ENCODE data around the gene TRIM72.
"Not testable (repeated sequence)": the region's sequence is repeated elsewhere in the genome, so short reads cannot be mapped to it uniquely, and the experiment has no call there.

The TRIM72 gene

GRCh38 chr16:31229501-31229900 is 15.6 kb downstream of the TRIM72 start:
- TF ChIP-seq, protein P1, sequence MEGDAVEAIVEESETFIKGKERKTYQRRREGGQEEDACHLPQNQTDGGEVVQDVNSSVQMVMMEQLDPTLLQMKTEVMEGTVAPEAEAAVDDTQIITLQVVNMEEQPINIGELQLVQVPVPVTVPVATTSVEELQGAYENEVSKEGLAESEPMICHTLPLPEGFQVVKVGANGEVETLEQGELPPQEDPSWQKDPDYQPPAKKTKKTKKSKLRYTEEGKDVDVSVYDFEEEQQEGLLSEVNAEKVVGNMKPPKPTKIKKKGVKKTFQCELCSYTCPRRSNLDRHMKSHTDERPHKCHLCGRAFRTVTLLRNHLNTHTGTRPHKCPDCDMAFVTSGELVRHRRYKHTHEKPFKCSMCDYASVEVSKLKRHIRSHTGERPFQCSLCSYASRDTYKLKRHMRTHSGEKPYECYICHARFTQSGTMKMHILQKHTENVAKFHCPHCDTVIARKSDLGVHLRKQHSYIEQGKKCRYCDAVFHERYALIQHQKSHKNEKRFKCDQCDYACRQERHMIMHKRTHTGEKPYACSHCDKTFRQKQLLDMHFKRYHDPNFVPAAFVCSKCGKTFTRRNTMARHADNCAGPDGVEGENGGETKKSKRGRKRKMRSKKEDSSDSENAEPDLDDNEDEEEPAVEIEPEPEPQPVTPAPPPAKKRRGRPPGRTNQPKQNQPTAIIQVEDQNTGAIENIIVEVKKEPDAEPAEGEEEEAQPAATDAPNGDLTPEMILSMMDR (IDR thresholded peaks at IDR 0.05; ENCODE audit: low read depth, low read length): no peak
- no peak overlapping the region for H3K4me3 ChIP-seq (ENCODE audit: low read depth, low read length)

DNA sequence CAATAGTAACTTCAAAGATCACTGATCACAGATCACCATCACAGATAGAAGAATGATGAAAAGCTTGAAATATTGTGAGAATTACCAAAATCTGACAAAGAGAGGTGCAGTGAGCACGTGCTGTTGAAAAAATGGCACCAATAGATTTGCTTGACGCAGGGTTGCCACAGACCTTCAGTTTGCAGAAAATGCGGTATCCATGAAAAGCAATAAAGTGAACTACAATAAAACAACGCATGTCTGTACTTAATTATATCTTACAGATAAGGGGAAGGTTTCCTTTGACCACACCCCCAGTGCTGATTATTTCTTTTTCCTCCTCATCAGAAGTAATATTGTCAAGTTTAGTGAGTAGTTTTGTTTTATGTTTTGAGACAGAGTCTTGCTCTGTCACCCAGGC is 24.1 kb downstream of the TRIM72 start:
- TF ChIP-seq, protein P1 (IDR thresholded peaks at IDR 0.05; ENCODE audit: low read depth, low read length): no peak
- H3K4me3 ChIP-seq (ENCODE audit: low read depth, low read length): no peak overlapping the region

DNA sequence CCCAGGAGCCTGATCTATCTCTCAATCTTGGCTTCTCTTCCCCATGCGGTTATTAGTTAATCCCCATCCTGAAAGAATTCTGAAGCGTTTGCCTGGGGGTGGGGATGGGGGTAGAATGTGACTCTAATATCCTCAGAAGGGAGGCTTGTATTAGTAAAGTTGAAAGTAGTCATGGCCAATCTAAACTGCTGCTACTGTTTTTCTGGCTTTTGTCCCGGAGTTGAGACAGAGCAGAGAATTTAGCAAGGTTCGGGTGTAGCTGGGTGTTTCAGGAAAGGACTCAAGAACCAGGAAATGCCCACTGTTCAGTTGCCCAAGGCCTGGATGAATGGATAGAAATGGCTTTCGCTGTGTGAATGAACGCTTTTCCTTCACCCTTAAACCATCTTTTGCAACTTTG is 28.3 kb downstream of the TRIM72 start:
- TF ChIP-seq, protein P1 (IDR thresholded peaks at IDR 0.05; ENCODE audit: low read depth, low read length): no peak
- no peak overlapping the region for H3K4me3 ChIP-seq (ENCODE audit: low read depth, low read length)

- H3K4me3 ChIP-seq (ENCODE audit: low read depth, low read length): no peak overlapping the region
- TF ChIP-seq, protein P1 (IDR thresholded peaks at IDR 0.05; ENCODE audit: low read depth, low read length): no peak
Observed at GRCh38 chr16:31243734-31244670, 30.1 kb downstream of the TRIM72 start.

- H3K4me3 ChIP-seq (ENCODE audit: low read depth, low read length): not testable (repeated sequence)
Observed at GRCh38 chr16:31245598-31245997, 31.7 kb downstream of the TRIM72 start.

DNA sequence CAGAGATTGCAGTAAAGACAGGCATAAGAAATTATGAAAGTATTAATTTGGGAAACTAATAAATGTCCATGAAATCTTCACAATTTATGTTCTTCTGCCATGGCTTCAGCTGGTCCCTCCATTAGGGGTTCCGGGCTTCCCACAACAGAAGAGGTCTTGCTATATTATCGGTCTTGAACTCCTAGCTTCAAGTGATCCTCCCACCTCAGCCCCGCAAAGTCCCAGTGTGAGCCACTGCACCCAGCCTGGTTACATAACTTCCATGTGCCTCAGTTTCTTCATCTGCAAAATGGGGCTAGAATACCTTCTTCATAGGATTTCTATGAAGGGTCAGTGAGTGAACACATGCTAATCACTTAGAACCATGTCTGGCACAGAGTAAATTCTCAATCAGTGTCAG is 32.4 kb downstream of the TRIM72 start:
- H3K4me3 ChIP-seq (ENCODE audit: low read depth, low read length): no peak overlapping the region
- TF ChIP-seq, protein P1 (IDR thresholded peaks at IDR 0.05; ENCODE audit: low read depth, low read length): no peak

GRCh38 chr16:31248344-31248743 is 34.4 kb downstream of the TRIM72 start:
- TF ChIP-seq, protein P1 (IDR thresholded peaks at IDR 0.05; ENCODE audit: low read depth, low read length): no peak
- H3K4me3 ChIP-seq (ENCODE audit: low read depth, low read length): no peak overlapping the region
